GM15510 (cell line): ENCODE data around the gene AGFG2.

Experiments used
- POLR2A ChIP-seq: IDR thresholded peaks from 3 replicates; pipeline ENCODE4 v1.6.1; 2011; ENCODE audit warnings: borderline replicate concordance; ENCODE audit not compliant: insufficient read length; ENCODE audit errors: extremely low read depth

AGFG2 gene

GRCh38 chr7:100604028-100604975 is 65.3 kb downstream of the AGFG2 start:
- TF ChIP-seq POLR2A: peak; percentile 56

DNA sequence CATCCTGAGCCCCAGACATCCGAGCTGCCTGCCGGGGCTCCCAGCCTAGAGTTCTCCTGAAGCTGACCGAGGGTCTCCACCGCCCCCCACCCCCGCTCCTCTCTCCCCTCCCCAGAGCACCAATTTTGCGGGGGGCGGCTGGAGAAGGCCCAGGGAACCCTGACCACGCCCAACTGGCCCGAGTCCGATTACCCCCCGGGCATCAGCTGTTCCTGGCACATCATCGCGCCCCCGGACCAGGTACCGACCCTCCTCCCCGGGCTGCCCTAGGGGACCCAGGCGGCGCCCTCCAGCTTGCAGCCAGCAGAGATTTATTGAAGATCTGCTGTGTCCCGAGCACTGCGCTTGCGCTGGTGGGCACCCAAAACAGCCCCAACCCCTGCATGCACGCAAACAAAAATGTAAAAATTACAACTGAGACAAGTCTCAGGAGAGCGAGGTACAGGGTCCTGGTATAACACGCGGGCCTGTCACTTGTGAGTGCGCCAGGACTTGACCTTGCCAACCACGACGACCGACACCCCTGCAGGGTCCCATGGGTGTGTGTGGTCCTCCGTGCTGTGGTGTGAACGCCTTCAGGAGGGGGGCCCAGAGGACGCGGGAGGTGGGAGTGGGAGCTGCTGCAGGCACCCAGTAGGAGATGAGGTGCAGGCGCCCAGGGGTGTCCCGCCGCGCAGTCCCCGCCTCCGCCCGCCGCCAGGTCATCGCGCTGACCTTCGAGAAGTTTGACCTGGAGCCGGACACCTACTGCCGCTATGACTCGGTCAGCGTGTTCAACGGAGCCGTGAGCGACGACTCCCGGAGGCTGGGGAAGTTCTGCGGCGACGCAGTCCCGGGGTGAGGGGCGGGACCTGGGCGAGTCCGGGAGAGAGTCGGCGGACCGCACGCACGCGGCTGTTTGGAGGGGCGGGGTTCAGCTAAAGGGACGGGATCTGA is 66.2 kb downstream of the AGFG2 start:
- no peak for TF ChIP-seq POLR2A

- no peak for TF ChIP-seq POLR2A
Observed at GRCh38 chr7:100606313-100606712, 67.3 kb downstream of the AGFG2 start.

DNA sequence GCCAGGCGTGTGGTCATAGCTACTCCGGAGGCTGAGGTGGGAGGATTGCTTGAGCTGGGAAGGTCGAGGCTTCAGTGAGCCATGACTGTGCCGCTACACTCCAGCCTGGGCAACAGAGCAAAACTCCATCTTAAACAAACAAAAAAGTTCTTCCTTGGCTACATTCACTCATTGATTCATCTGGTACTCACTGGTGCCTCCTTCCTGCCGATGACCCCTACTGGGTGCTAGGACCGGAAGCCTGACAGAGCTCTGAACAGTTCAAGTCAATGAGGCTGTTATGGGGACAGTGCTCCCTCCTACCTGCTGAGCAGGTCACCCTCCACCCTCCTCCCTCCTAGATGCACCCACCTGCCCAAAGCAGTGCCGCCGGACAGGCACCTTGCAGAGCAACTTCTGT is 68.1 kb downstream of the AGFG2 start:
- TF ChIP-seq POLR2A: no peak

DNA sequence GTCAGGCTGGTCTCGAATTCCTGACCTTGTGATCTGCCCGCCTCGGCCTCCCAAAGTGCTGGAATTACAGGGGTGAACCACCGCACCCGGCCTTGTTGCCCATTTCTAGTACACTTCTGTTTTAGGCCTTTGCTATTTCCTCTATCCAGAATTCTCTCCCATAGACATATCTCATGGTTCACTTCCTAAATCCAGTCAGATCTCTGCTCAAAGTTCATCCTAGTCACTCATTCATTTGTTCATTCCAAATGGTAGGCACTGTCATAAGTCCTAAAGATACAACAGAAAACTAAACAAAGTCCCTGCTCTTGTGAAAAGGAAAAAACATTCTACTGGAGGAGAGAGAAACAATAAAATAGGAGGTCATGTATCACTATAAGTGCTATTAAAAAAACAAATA is 71.0 kb downstream of the AGFG2 start:
- no peak for TF ChIP-seq POLR2A

- TF ChIP-seq POLR2A: peak; percentile 83
Observed at GRCh38 chr7:100611983-100612729, 73.2 kb downstream of the AGFG2 start, which contains the start of gene MOSPD3. MOSPD3 (plus strand) TSS chr7:100612540; CDS start chr7:100612792, 252 bp downstream.

DNA sequence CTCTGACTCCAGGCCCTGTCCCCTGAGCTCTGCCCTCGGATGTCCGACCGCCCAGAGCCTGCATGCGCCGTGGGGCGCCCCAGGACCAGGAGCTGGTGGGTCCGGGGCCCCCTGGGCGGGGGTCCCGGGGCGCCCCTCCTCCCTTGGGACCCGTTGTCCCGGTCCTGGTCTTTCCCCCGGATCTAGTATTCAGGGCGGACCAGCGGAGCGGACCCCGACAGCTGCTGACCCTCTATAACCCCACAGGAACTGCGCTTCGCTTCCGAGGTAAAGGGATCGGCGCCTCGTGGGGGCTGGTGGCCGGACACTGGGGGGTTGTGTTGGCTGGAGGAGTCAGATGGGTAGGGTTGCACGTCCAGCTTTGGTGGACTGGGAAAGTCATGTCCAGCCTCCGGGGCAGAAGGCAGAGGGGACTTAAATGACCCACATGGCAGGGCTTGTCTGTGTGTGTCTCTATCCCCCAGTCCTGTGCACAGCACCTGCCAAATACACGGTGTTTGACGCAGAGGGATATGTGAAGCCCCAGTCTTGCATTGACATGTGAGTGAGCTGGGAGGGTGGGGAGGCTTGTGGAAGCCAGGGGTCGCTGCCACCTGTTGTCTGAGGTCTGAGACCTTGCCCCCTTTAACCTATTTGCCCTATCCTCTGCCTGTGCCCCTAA is 73.9 kb downstream of the AGFG2 start:
- TF ChIP-seq POLR2A: no peak

DNA sequence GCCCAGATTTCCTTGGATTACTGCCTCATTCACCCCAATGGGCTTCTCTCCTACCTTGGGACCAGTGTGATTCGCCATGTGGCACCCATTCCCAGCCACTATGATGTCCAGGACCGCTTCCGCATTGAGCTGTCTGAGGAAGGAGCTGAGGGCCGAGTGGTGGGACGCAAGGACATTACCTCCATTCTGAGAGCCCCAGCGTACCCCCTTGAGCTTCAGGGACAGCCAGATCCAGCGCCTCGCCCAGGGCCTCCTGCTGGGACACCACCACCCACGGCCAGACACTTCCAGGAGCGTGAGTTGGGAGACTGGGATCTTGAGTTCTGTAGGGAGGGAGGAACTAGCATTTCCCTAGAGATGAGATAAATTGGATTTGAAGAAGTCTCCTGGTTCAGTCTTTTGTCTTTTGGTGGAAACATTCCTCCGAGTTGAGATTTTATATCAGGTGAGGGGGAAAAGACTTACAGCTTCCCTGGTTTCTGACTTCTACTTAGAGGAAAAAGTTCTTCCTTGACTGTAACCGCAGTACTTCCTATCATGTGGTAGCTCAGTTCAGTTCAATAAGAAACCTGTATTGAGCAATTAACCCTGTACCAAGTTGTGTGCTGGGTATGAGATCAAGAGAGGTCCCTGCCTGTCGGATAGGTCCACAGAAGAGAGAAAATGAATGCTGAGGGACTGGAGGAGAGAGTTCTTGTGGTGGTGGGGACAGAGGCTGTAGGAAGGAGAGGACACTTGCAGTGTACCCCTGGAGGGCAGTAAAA is 74.6 kb downstream of the AGFG2 start:
- TF ChIP-seq POLR2A: no peak

DNA sequence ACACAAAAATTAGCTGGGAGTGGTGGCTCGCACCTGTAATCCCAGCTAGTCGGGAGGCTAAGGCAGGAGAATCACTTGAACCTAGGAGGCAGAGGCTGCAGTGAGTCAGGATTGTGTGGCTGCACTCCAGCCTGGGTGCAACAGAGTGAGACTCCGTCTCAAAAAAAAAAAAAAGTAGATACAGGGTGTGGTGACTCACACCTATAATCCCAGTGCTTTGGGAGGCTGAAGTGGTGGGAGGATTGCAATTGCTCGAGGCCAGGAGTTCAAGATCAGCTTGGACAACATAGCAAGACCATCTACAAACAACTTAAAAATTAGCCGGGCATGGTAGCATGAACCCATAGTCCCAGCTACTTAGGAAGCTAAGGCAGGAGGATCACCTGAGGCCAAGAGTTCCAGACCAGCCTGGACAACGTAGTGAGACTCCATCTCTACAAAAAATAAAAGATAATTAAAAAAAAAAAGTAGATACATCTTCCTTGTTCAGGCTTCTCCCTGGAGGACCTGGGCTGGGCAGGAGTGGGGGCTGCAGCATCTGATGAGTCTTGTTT is 75.4 kb downstream of the AGFG2 start:
- no peak for TF ChIP-seq POLR2A
